ENCODE data around the gene MKNK2. TPM values are rescaled to one million over a fixed set of nuclear protein-coding genes. Genes with fewer than 3 reads are reported as not detected.
A peak's percentile ranks its signal among the peaks of the same experiment; 100 is the strongest.

Gene MKNK2
- total RNA-seq, 4 donors from 2014 or later, result 113 to 267 (median 193) TPM

DNA sequence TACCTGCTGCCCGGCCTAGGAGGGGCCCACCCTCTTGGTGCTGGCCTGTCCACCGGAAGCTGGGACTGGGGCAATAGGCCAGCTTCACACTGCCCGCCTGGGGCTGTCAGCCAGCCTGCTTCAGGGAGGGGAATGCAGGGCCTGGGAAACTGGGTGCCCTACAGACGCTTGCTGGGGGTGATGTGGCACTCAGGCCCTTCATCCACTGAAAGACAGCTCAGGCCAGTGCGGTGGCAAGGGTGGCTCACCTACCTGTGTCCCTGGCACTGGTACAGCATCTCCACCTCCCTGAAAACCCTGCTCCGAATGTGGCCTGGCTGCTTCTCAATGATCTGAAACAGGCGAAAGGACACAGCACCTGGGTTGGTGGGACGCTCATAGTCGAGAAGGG, 7.8 kb downstream of the MKNK2 start:
- DNase-seq (ENCODE audit: extremely low spot score), result no peak
- TF ChIP-seq POLR2A (IDR thresholded peaks at IDR 0.05; ENCODE audit: low read depth) (no peak), POLR2AphosphoS5 (IDR thresholded peaks at IDR 0.05) (no peak), EP300 (IDR thresholded peaks at IDR 0.05) (no peak)
- TF ChIP-seq, protein P1, sequence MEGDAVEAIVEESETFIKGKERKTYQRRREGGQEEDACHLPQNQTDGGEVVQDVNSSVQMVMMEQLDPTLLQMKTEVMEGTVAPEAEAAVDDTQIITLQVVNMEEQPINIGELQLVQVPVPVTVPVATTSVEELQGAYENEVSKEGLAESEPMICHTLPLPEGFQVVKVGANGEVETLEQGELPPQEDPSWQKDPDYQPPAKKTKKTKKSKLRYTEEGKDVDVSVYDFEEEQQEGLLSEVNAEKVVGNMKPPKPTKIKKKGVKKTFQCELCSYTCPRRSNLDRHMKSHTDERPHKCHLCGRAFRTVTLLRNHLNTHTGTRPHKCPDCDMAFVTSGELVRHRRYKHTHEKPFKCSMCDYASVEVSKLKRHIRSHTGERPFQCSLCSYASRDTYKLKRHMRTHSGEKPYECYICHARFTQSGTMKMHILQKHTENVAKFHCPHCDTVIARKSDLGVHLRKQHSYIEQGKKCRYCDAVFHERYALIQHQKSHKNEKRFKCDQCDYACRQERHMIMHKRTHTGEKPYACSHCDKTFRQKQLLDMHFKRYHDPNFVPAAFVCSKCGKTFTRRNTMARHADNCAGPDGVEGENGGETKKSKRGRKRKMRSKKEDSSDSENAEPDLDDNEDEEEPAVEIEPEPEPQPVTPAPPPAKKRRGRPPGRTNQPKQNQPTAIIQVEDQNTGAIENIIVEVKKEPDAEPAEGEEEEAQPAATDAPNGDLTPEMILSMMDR (IDR thresholded peaks at IDR 0.05), result no peak
- Histone ChIP-seq H3K4me1 (peaks cover 87 to 93% (median 91%) of the 10 kb centered on the region in 4 donors), H3K27ac (replicated peaks in 1 of 4) (peak overlapping the region; percentile 99 to 100 (median 100)), H3K9me3 (no peaks in the 10 kb centered on the region), H3K27me3 (no peaks in the 10 kb centered on the region), H3K36me3 (peaks cover 50 to 95% (median 84%) of the 10 kb centered on the region in 4 donors), H3K4me3 (peak overlapping the region in 1 of 4 donors; percentile 42)
- 80% methylated on average over 3 of the region's 9 CpGs for WGBS
- intact Hi-C loops (cut with DNase I), result no loop called here

DNA sequence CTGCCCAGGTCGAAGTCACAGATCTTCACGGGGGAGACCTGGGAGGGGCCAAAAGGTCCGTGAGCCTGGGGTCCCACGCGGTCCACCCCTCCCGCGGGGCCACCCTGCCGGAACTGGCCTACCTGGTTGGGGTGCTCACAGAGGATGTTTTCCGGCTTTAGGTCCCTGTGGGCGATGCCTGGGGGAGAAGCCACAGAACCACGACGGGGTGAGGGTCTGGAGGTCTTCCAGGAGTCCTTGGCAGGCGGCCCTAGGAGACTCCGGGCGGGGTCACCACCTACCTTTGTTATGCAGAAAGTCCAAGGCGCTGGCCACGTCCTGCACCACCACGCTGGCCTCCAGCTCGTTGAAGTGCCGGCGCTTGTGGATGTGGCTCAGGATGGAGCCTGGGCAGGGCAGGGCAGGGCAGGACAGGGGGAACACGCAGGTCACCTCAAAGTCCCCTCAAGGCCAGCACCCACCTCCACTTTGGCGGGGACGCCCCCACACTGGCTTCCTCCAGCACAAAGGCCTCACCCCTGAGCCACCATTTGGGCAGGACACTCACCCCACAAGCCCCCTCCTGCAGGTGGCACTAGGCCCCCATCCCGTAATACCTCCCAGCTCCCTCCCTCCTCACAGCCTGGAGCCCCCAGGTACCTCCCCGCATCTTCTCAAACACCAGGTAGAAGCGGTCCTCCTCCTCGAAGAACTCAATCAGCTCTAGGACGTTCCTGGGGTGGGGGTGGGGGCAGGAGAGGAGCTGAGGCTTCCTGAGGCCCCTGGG, 8.4 kb downstream of the MKNK2 start:
- no peak for TF ChIP-seq POLR2AphosphoS5 (IDR thresholded peaks at IDR 0.05)
- no peak for TF ChIP-seq POLR2A (IDR thresholded peaks at IDR 0.05; ENCODE audit: low read depth)
- TF ChIP-seq EP300 (IDR thresholded peaks at IDR 0.05), result no peak
- TF ChIP-seq, protein P1 (IDR thresholded peaks at IDR 0.05), result no peak
- WGBS, result 26% methylated on average over 27 of the region's 29 CpGs
- peak overlapping the region; percentile 99 to 100 (median 100) for H3K27ac ChIP-seq (replicated peaks in 1 of 4)
- intact Hi-C loops (cut with DNase I), result no loop called here
- peaks cover 51 to 94% (median 88%) of the 10 kb centered on the region in 4 donors for H3K36me3 ChIP-seq
- no peaks in the 10 kb centered on the region for H3K27me3 ChIP-seq
- no peak for DNase-seq (ENCODE audit: extremely low spot score)
- peak overlapping the region; percentile 40 to 53 (median 43) for H3K4me3 ChIP-seq
- peaks cover 81 to 93% (median 91%) of the 10 kb centered on the region in 4 donors for H3K4me1 ChIP-seq
- no peaks in the 10 kb centered on the region for H3K9me3 ChIP-seq

DNA sequence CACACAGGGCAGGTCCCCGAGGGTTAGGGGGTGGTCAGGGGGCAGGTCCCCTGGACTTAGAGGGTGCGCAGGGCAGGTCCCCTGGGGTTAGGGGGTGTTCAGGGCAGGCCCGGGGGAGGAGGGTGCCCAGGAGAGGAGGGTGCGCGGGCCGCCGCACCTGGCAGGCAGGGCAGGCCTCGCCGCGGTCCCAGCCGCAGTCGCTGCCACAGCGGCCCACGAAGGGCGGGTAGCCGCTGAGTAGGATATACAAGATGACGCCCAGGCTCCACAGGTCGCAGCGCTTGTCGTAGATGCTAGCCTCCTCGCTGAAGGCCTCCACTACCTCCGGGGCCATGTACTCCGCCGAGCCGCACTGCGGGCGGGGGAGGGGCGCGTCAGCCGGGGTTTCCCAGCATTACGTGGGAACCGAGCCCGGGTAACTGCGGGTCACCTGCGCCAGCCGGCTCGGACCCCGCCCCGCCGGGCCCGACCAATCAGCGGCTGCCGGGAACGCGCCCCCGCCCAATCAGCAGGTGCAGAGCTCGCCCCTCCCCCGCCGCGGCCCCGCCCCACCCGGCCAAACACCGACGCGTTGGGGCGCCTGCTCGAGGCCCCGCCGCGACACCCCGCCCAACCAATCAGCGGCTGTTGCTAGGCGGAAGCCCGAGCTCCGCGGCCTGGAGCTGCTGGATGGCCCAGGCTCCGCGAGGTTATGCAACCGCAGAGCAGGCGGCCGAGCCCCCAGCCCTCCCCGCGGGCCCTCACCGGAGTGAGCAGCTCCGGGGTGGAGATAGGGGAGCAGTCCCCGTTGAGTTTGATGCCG, 9.2 kb downstream of the MKNK2 start:
- Histone ChIP-seq H3K4me1 (peaks cover 73 to 91% (median 87%) of the 10 kb centered on the region in 4 donors), H3K9me3 (no peaks in the 10 kb centered on the region), H3K27me3 (no peaks in the 10 kb centered on the region), H3K27ac (replicated peaks in 1 of 4) (peak overlapping the region; percentile 99 to 100 (median 100)), H3K4me3 (peak overlapping the region; percentile 41 to 53 (median 43)), H3K36me3 (peaks cover 51 to 87% (median 82%) of the 10 kb centered on the region in 4 donors)
- peak; percentile 99 for DNase-seq (ENCODE audit: extremely low spot score)
- TF ChIP-seq, protein P1 (IDR thresholded peaks at IDR 0.05), result no peak
- TF ChIP-seq POLR2AphosphoS5 (IDR thresholded peaks at IDR 0.05), result peak; percentile 83 to 84
- TF ChIP-seq POLR2A (IDR thresholded peaks at IDR 0.05; ENCODE audit: low read depth), result peak; percentile 16
- TF ChIP-seq EP300 (IDR thresholded peaks at IDR 0.05), result peak; percentile 47
- WGBS, result 34% methylated on average over 21 of the region's 77 CpGs
- intact Hi-C loops (cut with DNase I), result no loop called here

DNA sequence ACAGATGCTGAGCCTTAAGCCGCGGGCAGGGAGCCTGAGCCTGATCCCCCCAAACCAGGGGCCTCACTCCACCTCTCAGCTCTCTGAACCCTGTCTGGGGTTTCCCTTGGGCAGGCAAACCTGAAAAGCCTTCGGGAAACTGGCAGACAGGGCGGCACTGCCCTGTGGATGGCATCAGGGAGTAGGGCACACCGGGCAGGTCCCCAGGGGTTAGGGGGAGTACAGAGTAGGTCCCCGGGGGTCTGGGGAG, 9.7 kb downstream of the MKNK2 start:
- peak overlapping the region; percentile 40 to 50 (median 42) for H3K4me3 ChIP-seq
- no peaks in the 10 kb centered on the region for H3K9me3 ChIP-seq
- H3K36me3 ChIP-seq, result peaks cover 51 to 82% (median 77%) of the 10 kb centered on the region in 4 donors
- H3K27me3 ChIP-seq, result no peaks in the 10 kb centered on the region
- intact Hi-C loops (cut with DNase I), result no loop called here
- DNase-seq (ENCODE audit: extremely low spot score), result no peak
- peak overlapping the region; percentile 99 to 100 (median 100) for H3K27ac ChIP-seq (replicated peaks in 1 of 4)
- no peak for TF ChIP-seq POLR2A (IDR thresholded peaks at IDR 0.05; ENCODE audit: low read depth)
- no peak for TF ChIP-seq POLR2AphosphoS5 (IDR thresholded peaks at IDR 0.05)
- TF ChIP-seq, protein P1 (IDR thresholded peaks at IDR 0.05), result no peak
- TF ChIP-seq EP300 (IDR thresholded peaks at IDR 0.05), result no peak
- peaks cover 68 to 86% (median 82%) of the 10 kb centered on the region in 4 donors for H3K4me1 ChIP-seq
- 69% methylated on average over 4 of the region's 6 CpGs for WGBS
